ENCODE measurements around the gene IQSEC2. TPM values are rescaled to one million over a fixed set of nuclear protein-coding genes. Genes with fewer than 3 reads are reported as not detected.

IQSEC2 gene
- total and polyA plus RNA-seq, 10 donors, result 5.2 to 15.7 (median 8.5) TPM

DNA sequence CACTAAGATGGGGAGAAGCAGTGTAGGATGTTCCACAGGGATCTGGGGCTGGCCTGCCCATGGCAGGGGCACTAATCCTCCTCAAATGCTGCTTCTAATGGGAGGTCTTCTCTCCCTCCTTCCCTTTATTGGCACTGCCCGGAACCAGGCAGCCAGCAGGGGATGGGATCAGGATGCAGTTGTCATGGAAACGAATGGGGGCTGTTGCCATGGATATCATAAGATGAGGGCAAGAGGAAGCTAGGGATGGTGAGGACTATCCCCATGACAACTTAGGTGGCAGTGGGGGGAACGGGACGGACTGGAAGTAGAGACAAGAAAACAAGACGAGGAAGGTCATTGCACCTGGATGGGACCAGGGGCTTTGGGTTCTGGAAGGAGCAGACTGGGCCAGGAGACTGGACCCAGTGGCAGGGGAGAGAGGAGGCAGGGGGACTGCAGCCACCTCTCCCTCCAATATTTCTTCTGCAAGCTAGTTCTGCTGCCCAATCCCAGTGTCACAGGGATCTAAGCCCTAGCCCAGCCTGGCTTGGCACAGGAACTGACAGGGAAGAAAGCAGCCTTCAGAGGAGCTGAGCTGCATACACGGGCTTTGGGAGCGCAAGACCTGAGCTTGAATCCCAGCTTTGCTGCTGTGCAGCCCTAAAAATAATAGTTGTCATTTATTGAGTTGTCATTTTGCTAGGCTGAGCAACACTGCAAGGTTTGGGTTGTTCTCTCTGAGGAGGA lies 19.0 kb downstream of the IQSEC2 start:
- Histone ChIP-seq H3K4me1 (peaks cover 0 to 38% (median 0%) of the 10 kb centered on the region in 6 donors), H3K9me3 (no peaks in the 10 kb centered on the region), H3K27me3 (replicated peaks in 1 of 7) (peaks cover 0 to 31% (median 0%) of the 10 kb centered on the region in 7 donors), H3K4me3 (no peak overlapping the region), H3K36me3 (no peaks in the 10 kb centered on the region), H3K27ac (no peak overlapping the region)
- TF ChIP-seq POLR2A (IDR thresholded peaks at IDR 0.05) (no peak), POLR2AphosphoS5 (IDR thresholded peaks at IDR 0.05) (no peak)
- TF ChIP-seq, protein P1, sequence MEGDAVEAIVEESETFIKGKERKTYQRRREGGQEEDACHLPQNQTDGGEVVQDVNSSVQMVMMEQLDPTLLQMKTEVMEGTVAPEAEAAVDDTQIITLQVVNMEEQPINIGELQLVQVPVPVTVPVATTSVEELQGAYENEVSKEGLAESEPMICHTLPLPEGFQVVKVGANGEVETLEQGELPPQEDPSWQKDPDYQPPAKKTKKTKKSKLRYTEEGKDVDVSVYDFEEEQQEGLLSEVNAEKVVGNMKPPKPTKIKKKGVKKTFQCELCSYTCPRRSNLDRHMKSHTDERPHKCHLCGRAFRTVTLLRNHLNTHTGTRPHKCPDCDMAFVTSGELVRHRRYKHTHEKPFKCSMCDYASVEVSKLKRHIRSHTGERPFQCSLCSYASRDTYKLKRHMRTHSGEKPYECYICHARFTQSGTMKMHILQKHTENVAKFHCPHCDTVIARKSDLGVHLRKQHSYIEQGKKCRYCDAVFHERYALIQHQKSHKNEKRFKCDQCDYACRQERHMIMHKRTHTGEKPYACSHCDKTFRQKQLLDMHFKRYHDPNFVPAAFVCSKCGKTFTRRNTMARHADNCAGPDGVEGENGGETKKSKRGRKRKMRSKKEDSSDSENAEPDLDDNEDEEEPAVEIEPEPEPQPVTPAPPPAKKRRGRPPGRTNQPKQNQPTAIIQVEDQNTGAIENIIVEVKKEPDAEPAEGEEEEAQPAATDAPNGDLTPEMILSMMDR (IDR thresholded peaks at IDR 0.05 in 8 of 11, conservative IDR thresholded peaks at IDR 0.05 in 3 of 11), result no peak
- intact Hi-C loops (cut with DNase I; ENCODE audit: low total_unique reads), result no loop called here
- peak; percentile 49 for DNase-seq
- 71 to 82% (median 77%) methylated on average over 6 to 7 of the region's 7 CpGs for WGBS, 5 donors

DNA sequence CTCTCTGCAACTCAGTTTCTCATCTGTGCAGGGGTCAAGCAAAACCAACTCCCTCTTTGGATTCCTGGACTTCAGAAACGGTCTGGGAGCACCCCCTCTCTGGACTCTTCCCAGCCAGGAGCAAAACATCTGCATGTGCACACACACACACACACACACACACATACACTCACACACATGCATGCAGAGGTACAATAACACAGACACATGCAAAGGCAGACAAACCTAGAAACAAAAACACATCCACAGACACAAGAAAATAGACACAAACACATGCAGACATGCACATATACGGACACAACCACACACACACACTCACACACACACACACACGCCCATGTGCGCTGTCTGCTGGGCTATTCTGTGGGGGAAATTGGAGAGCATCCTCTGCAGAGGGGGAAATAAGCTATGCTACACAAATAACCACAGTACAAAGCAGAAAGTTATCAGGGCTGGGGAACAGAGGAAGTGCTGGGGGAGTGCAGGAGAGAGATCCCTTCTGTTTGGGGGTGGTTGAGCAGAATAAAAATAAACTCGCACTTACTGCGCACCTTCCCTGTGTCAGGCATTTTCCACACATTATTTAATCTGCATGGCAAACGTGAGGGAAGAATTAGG lies 19.9 kb downstream of the IQSEC2 start:
- DNase-seq, result no peak

GRCh38 chrX:53260836-53261235 lies 20.5 kb downstream of the IQSEC2 start:
- Histone ChIP-seq H3K4me3 (no peak overlapping the region), H3K27ac (no peak overlapping the region), H3K9me3 (no peaks in the 10 kb centered on the region), H3K27me3 (replicated peaks in 1 of 7) (peaks cover 0 to 41% (median 0%) of the 10 kb centered on the region in 7 donors), H3K36me3 (no peaks in the 10 kb centered on the region), H3K4me1 (peaks cover 0 to 31% (median 0%) of the 10 kb centered on the region in 6 donors)
- peak; percentile 44 for DNase-seq
- no peak for TF ChIP-seq POLR2AphosphoS5 (IDR thresholded peaks at IDR 0.05)
- TF ChIP-seq, protein P1 (IDR thresholded peaks at IDR 0.05 in 8 of 11, conservative IDR thresholded peaks at IDR 0.05 in 3 of 11), result no peak
- TF ChIP-seq POLR2A (IDR thresholded peaks at IDR 0.05), result no peak
- intact Hi-C loops (cut with DNase I; ENCODE audit: low total_unique reads), result no loop called here
- 67 to 94% (median 82%) methylated on average over 6 to 7 of the region's 7 CpGs for WGBS, 5 donors

More for the DNA sequence above, 19.9 kb downstream of the IQSEC2 start:
- Histone ChIP-seq H3K27me3 (replicated peaks in 1 of 7) (peaks cover 0 to 38% (median 0%) of the 10 kb centered on the region in 7 donors), H3K9me3 (no peaks in the 10 kb centered on the region), H3K4me1 (peaks cover 0 to 37% (median 0%) of the 10 kb centered on the region in 6 donors), H3K4me3 (no peak overlapping the region), H3K27ac (no peak overlapping the region), H3K36me3 (no peaks in the 10 kb centered on the region)
- intact Hi-C loops (cut with DNase I; ENCODE audit: low total_unique reads), result no loop called here
- TF ChIP-seq, protein P1 (IDR thresholded peaks at IDR 0.05 in 8 of 11, conservative IDR thresholded peaks at IDR 0.05 in 3 of 11), result no peak
- TF ChIP-seq POLR2A (IDR thresholded peaks at IDR 0.05) (no peak), POLR2AphosphoS5 (IDR thresholded peaks at IDR 0.05) (no peak)
- 10 to 38% (median 18%) methylated on average over 7 of the region's 7 CpGs for WGBS, 5 donors
